Natural killer cell (primary cell): ENCODE data around the gene SLC4A5. TPM values are rescaled to one million over a fixed set of nuclear protein-coding genes. Genes with fewer than 3 reads are reported as not detected.

Experiments
- ATAC-seq, 3 donors: fragments of 150-1000 bp in 2 of 3; fragments of 200-7000 bp in 1 of 3; cut with Tn5 transposase; 1 replicate in 1 of 3; 2 replicates in 2 of 3; pipeline ENCODE4 v1.10.0; 2021; ENCODE audit warnings: mild to moderate bottlenecking in 2 of 3, moderate library complexity in 2 of 3
- DNase-seq, 2 donors: peaks; one replicate each; pipeline versions ENCODE4 v3.0.0 to v3.0.0-alpha.2; 2013 to 2021; ENCODE audit warnings: mixed read lengths in 1 of 2
- H3K27ac ChIP-seq: one replicate; pipeline ENCODE4 v1.5.1; 2013; ENCODE audit warnings: mild to moderate bottlenecking, low read length
- H3K27me3 ChIP-seq: one replicate; pipeline ENCODE4 v1.6.1; 2013; ENCODE audit warnings: low read length; ENCODE audit not compliant: control insufficient read depth, insufficient read depth
- H3K36me3 ChIP-seq: one replicate; pipeline ENCODE4 v1.6.1; 2013; ENCODE audit warnings: low read length; ENCODE audit not compliant: control insufficient read depth, insufficient read depth
- H3K4me1 ChIP-seq: one replicate; pipeline ENCODE4 v1.6.1; 2013; ENCODE audit warnings: low read length; ENCODE audit not compliant: control insufficient read depth, insufficient read depth
- H3K4me3 ChIP-seq: one replicate; pipeline ENCODE4 v1.5.1; 2013; ENCODE audit warnings: low read length
- H3K9me3 ChIP-seq: one replicate; pipeline ENCODE4 v1.6.1; 2013; ENCODE audit warnings: low read length; ENCODE audit not compliant: control insufficient read depth, insufficient read depth
- H3K27ac Mint-ChIP-seq, 2 donors: one replicate each; pipeline ENCODE4 v1.8.0; 2022; ENCODE audit warnings: mild to moderate bottlenecking in 2 of 2, mixed read lengths in 2 of 2, moderate library complexity in 1 of 2
- H3K27me3 Mint-ChIP-seq, 2 donors: one replicate each; pipeline ENCODE4 v1.8.0; 2022; ENCODE audit warnings: low read depth in 2 of 2, mixed read lengths in 2 of 2
- H3K36me3 Mint-ChIP-seq: one replicate; pipeline ENCODE4 v1.8.0; 2022; ENCODE audit warnings: mixed read lengths
- H3K4me1 Mint-ChIP-seq, 2 donors: one replicate each; pipeline ENCODE4 v1.8.0; 2022; ENCODE audit warnings: mixed read lengths in 2 of 2
- H3K4me3 Mint-ChIP-seq: one replicate; pipeline ENCODE4 v1.8.0; 2022; ENCODE audit warnings: mild to moderate bottlenecking, moderate library complexity, mixed read lengths
- H3K9me3 Mint-ChIP-seq, 2 donors: one replicate each; pipeline ENCODE4 v1.8.0; 2022; ENCODE audit warnings: mixed read lengths in 2 of 2
- WGBS: methylation state at CpG from one replicate; pipeline ENCODE4 v1.1.7; 2013; ENCODE audit warnings: missing lambda C conversion rate; ENCODE audit not compliant: insufficient coverage; 5-methylcytosine and 5-hydroxymethylcytosine counted together
- intact Hi-C: fragments of 100-400 bp; cut with micrococcal nuclease; formaldehyde crosslinking; loops from one replicate; pipeline ENCODE4 v1.14.2; 2022
- total RNA-seq, 4 donors: library from RNA; stranded (reverse); fragments of 120-200 nt in 1 of 4; gene quantifications; one replicate each; pipeline versions ENCODE4 v1.2.3 to v1.2.4, GENCODE V29; 2013 to 2022
- TF ChIP-seq, protein P1 (sequence below): fragments of 200-600 bp; IDR thresholded peaks from one replicate; pipeline ENCODE4 v1.8.0; 2022; ENCODE audit warnings: antibody characterized with exemption

SLC4A5 gene
- total RNA-seq, 3 donors from 2014 or later (not counting 1 experiment from before 2014, with no cell fraction given) = 5.3 to 8.4 (median 8.0) TPM

DNA sequence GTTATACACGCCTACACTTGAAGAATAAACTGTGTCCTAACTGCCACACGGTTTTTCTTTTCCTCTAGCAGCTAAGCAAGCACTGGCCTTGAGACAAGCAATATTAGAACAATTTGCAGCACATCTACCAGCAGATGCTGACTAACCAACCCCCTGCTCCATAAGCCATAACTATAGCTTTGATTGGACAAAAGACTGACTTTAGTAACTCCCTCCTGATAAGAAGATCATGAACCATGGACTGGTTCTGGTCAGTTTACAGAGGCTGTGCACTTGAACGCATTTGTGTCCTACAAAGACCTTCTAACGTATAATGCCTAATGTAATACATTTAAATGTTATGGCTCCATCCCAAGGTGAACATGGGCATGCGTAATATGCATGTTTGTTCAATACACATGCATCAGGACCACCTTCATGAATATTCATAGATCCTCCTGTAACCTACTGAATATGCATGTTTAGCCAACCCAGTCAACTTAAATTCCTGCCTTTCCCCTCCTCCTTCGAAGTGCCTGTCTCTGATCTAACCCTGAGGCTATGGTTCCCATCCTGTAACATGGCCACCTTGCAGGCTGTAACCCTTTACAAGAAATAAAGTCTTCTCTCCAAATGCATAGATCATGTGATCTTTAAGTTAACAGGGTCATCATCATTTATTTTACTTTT is 26.5 kb downstream of the SLC4A5 start:
- H3K4me1 ChIP-seq = no peaks in the 10 kb centered on the region
- H3K4me3 Mint-ChIP-seq = no peak overlapping the region
- no peaks in the 10 kb centered on the region for H3K4me1 Mint-ChIP-seq
- no peaks in the 10 kb centered on the region for H3K9me3 Mint-ChIP-seq
- H3K9me3 ChIP-seq = no peaks in the 10 kb centered on the region
- 83% methylated on average over 6 of the region's 6 CpGs for WGBS
- ATAC-seq = no peak
- no peaks in the 10 kb centered on the region for H3K36me3 ChIP-seq
- TF ChIP-seq, protein P1, sequence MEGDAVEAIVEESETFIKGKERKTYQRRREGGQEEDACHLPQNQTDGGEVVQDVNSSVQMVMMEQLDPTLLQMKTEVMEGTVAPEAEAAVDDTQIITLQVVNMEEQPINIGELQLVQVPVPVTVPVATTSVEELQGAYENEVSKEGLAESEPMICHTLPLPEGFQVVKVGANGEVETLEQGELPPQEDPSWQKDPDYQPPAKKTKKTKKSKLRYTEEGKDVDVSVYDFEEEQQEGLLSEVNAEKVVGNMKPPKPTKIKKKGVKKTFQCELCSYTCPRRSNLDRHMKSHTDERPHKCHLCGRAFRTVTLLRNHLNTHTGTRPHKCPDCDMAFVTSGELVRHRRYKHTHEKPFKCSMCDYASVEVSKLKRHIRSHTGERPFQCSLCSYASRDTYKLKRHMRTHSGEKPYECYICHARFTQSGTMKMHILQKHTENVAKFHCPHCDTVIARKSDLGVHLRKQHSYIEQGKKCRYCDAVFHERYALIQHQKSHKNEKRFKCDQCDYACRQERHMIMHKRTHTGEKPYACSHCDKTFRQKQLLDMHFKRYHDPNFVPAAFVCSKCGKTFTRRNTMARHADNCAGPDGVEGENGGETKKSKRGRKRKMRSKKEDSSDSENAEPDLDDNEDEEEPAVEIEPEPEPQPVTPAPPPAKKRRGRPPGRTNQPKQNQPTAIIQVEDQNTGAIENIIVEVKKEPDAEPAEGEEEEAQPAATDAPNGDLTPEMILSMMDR = no peak
- intact Hi-C loops = no loop called here
- peaks cover 11% of the 10 kb centered on the region for H3K36me3 Mint-ChIP-seq
- H3K27me3 Mint-ChIP-seq = no peaks in the 10 kb centered on the region
- no peak overlapping the region for H3K27ac ChIP-seq
- DNase-seq = no peak
- H3K27me3 ChIP-seq = no peaks in the 10 kb centered on the region
- H3K4me3 ChIP-seq = no peak overlapping the region
- no peak overlapping the region for H3K27ac Mint-ChIP-seq

DNA sequence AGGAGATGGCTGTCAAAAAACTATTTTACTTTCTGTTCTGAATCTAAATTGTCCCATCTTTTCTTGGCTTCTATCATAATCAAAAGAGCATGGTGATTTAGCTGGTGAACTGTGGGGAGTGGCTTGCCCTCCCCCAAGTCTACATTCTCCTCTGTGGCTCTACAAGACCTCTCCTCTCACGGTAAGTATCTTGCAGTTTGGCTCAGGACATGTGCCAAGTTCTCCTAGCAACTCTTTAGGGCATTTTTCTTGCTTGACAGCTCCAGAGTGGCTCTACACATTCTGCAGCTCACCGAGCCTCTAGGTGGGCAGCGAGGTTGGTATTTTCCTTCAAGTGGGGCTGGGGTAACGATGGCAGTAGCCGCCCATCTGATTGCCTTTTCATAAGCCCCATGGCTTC is 29.1 kb downstream of the SLC4A5 start:
- H3K36me3 ChIP-seq = no peaks in the 10 kb centered on the region
- Mint-ChIP-seq H3K27ac (no peak overlapping the region), H3K36me3 (no peaks in the 10 kb centered on the region), H3K4me1 (no peaks in the 10 kb centered on the region), H3K27me3 (peaks cover 0 to 2% of the 10 kb centered on the region in 2 donors), H3K4me3 (no peak overlapping the region), H3K9me3 (no peaks in the 10 kb centered on the region)
- ATAC-seq (no peak), DNase-seq (no peak)
- intact Hi-C loops = no loop called here
- TF ChIP-seq, protein P1 = no peak
- H3K27me3 ChIP-seq = no peaks in the 10 kb centered on the region
- H3K4me3 ChIP-seq = no peak overlapping the region
- no peaks in the 10 kb centered on the region for H3K4me1 ChIP-seq
- no peaks in the 10 kb centered on the region for H3K9me3 ChIP-seq
- WGBS = 89% methylated on average over 5 of the region's 5 CpGs
- no peak overlapping the region for H3K27ac ChIP-seq

DNA sequence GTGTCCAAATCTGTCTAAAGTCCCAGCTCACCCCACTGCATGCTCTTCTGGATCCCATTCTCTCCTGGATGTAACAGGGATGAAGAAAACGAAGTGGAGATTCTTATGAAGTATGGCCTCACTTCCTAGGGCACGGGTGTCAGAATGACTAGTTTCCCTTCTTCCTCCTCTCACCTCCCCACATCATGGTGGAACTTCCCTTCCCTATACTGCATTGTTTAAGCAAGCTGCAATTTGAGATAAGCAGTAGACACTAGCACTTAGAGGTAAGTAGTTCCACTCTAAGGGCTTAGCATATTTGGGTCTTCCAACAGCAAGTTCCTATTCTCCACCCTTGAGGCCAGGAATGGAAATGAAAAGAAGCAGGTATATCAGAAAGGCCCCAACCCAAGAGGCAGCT is 29.7 kb downstream of the SLC4A5 start:
- ATAC-seq = no peak
- no peaks in the 10 kb centered on the region for H3K27me3 ChIP-seq
- Mint-ChIP-seq H3K36me3 (no peaks in the 10 kb centered on the region), H3K27ac (no peak overlapping the region), H3K4me1 (no peaks in the 10 kb centered on the region), H3K9me3 (no peaks in the 10 kb centered on the region), H3K4me3 (no peak overlapping the region), H3K27me3 (peaks cover 0 to 3% of the 10 kb centered on the region in 2 donors)
- no peaks in the 10 kb centered on the region for H3K36me3 ChIP-seq
- no peak overlapping the region for H3K27ac ChIP-seq
- H3K9me3 ChIP-seq = no peaks in the 10 kb centered on the region
- no peaks in the 10 kb centered on the region for H3K4me1 ChIP-seq
- WGBS = 75% methylated on average over 2 of the region's 2 CpGs
- no peak for DNase-seq
- H3K4me3 ChIP-seq = no peak overlapping the region
- intact Hi-C loops = no loop called here
- TF ChIP-seq, protein P1 = no peak

DNA sequence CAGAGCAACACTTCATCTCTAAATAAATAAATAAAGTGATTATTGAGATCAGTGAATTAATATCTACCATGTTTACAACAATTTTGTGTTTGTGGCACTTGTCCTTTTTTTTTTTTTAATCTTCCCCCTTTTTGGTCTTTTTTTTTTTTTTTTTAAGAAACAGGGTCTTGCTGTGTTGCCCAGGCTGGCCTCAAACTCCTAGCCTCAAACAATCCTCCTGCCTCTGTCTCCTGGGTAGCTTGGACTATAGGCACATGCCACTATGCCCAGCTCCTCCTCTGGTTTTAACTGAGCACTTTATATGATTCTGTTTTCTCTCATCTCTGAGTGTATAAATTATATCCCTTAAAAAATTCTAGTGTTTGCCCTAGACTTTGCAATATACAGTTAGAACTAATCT is 30.3 kb downstream of the SLC4A5 start:
- no peak overlapping the region for H3K4me3 ChIP-seq
- Mint-ChIP-seq H3K4me3 (no peak overlapping the region), H3K27ac (no peak overlapping the region), H3K4me1 (no peaks in the 10 kb centered on the region), H3K27me3 (peaks cover 0 to 3% of the 10 kb centered on the region in 2 donors), H3K9me3 (no peaks in the 10 kb centered on the region), H3K36me3 (no peaks in the 10 kb centered on the region)
- DNase-seq (no peak), ATAC-seq (no peak)
- H3K9me3 ChIP-seq = no peaks in the 10 kb centered on the region
- H3K36me3 ChIP-seq = no peaks in the 10 kb centered on the region
- no peak overlapping the region for H3K27ac ChIP-seq
- H3K27me3 ChIP-seq = no peaks in the 10 kb centered on the region
- H3K4me1 ChIP-seq = no peaks in the 10 kb centered on the region
- intact Hi-C loops = no loop called here
- TF ChIP-seq, protein P1 = no peak
